Anterior cingulate cortex (tissue), 58 donors: ENCODE measurements around the gene EZR.

Experiments used
- DNase-seq, 58 donors: peaks; one replicate each; lab custom pipeline; 2025; lab: John Stamatoyannopoulos, UW

Gene EZR

GRCh38 chr6:158819213-158819976, at the start of gene EZR:
Gene EZR, minus strand, starts transcription at chr6:158819368. Its CDS starts 1,275 bp downstream, at chr6:158818093.
- DNase-seq, result peak in 29 of 58 donors; percentile 11 to 56 (median 24)

- DNase-seq, result no peak
Observed at GRCh38 chr6:158868122-158868480, 48.9 kb upstream of the EZR start.

- no peak for DNase-seq
Observed at GRCh38 chr6:158867381-158868121, 48.4 kb upstream of the EZR start.

GRCh38 chr6:158865769-158866168, 46.6 kb upstream of the EZR start:
- DNase-seq, result no peak

GRCh38 chr6:158863646-158864045, 44.5 kb upstream of the EZR start:
- DNase-seq, result no peak

GRCh38 chr6:158861686-158862381, 42.7 kb upstream of the EZR start:
- no peak for DNase-seq

- no peak for DNase-seq
Observed at GRCh38 chr6:158860279-158860865, 41.2 kb upstream of the EZR start.

- no peak for DNase-seq
Observed at GRCh38 chr6:158856261-158856660, 37.1 kb upstream of the EZR start.

GRCh38 chr6:158854214-158855101, 35.3 kb upstream of the EZR start:
- DNase-seq, result no peak

- no peak for DNase-seq
Observed at GRCh38 chr6:158853880-158854213, 34.7 kb upstream of the EZR start.

- DNase-seq, result peak in 1 of 58 donors; percentile 48
Observed at GRCh38 chr6:158853072-158853879, 34.1 kb upstream of the EZR start.

- no peak for DNase-seq
Observed at GRCh38 chr6:158852312-158853071, 33.3 kb upstream of the EZR start.

- DNase-seq, result no peak
Observed at GRCh38 chr6:158850807-158851115, 31.6 kb upstream of the EZR start.

- DNase-seq, result no peak
Observed at GRCh38 chr6:158849899-158850806, 31.0 kb upstream of the EZR start.

- no peak for DNase-seq
Observed at GRCh38 chr6:158848490-158848895, 29.3 kb upstream of the EZR start.

- no peak for DNase-seq
Observed at GRCh38 chr6:158847786-158848185, 28.6 kb upstream of the EZR start.

- no peak for DNase-seq
Observed at GRCh38 chr6:158847012-158847529, 27.9 kb upstream of the EZR start.
